Measurements from ENCODE around the gene WTIP. TPM values are rescaled to one million over a fixed set of nuclear protein-coding genes. Genes with fewer than 3 reads are reported as not detected.

WTIP gene
- total RNA-seq (22.3 TPM), polyA plus RNA-seq (ENCODE audit: insufficient read depth, low read depth, low replicate concordance) (15.5 TPM)
- long read RNA-seq, donor 1, full-length matches to known transcripts = 10 of 10 reads
- long read RNA-seq, donor 1, partial matches to known transcripts = 0 of 10 reads
- long read RNA-seq, donor 1, other reads (novel, unspliced or antisense) = 0 of 10 reads
- long read RNA-seq, donor 2, full-length matches to known transcripts = 11 of 17 reads
- long read RNA-seq, donor 2, partial matches to known transcripts = 6 of 17 reads
- long read RNA-seq, donor 2, other reads (novel, unspliced or antisense) = 0 of 17 reads
- long read RNA-seq, donor 3, full-length matches to known transcripts = 7 of 44 reads
- long read RNA-seq, donor 3, partial matches to known transcripts = 37 of 44 reads
- long read RNA-seq, donor 3, other reads (novel, unspliced or antisense) = 0 of 44 reads
- long read RNA-seq, donor 4, full-length matches to known transcripts = 10 of 10 reads
- long read RNA-seq, donor 4, partial matches to known transcripts = 0 of 10 reads
- long read RNA-seq, donor 4, other reads (novel, unspliced or antisense) = 0 of 10 reads
- long read RNA-seq, donor 5 = 0 reads
- long read RNA-seq, donor 6, full-length matches to known transcripts = 9 of 25 reads
- long read RNA-seq, donor 6, partial matches to known transcripts = 16 of 25 reads
- long read RNA-seq, donor 6, other reads (novel, unspliced or antisense) = 0 of 25 reads
- long read RNA-seq, donor 7, full-length matches to known transcripts = 19 of 38 reads
- long read RNA-seq, donor 7, partial matches to known transcripts = 1 of 38 reads
- long read RNA-seq, donor 7, other reads (novel, unspliced or antisense) = 18 of 38 reads
- long read RNA-seq, donor 8, full-length matches to known transcripts = 9 of 9 reads
- long read RNA-seq, donor 8, partial matches to known transcripts = 0 of 9 reads
- long read RNA-seq, donor 8, other reads (novel, unspliced or antisense) = 0 of 9 reads
- long read RNA-seq, donor 9, full-length matches to known transcripts = 4 of 4 reads
- long read RNA-seq, donor 9, partial matches to known transcripts = 0 of 4 reads
- long read RNA-seq, donor 9, other reads (novel, unspliced or antisense) = 0 of 4 reads
- long read RNA-seq, donor 10, full-length matches to known transcripts = 10 of 10 reads
- long read RNA-seq, donor 10, partial matches to known transcripts = 0 of 10 reads
- long read RNA-seq, donor 10, other reads (novel, unspliced or antisense) = 0 of 10 reads

- DNase-seq = peak; percentile 91 to 97 (median 93)
- TF ChIP-seq CTCF (IDR thresholded peaks at IDR 0.05; ENCODE audit: borderline replicate concordance, extremely low read depth, insufficient read depth) = no peak
- Histone ChIP-seq H3K4me1 (ENCODE audit: control insufficient read depth in 2 of 3, insufficient read depth in 2 of 3, low read depth in 1 of 3, low read length in 3 of 3) (peaks cover 0 to 11% (median 4%) of the 10 kb centered on the region in 3 donors), H3K36me3 (ENCODE audit: control insufficient read depth in 2 of 3, insufficient read depth in 3 of 3, low read length in 3 of 3) (no peaks in the 10 kb centered on the region), H3K4me3 (ENCODE audit: low read length in 3 of 3) (peak within 1 kb of the TSS; percentile 61 to 65 (median 64)), H3K9me3 (ENCODE audit: control insufficient read depth in 2 of 3, insufficient read depth in 1 of 3, low read length in 3 of 3) (no peaks in the 10 kb centered on the region), H3K27ac (ENCODE audit: low read depth in 2 of 2, low read length in 2 of 2) (peak within 1 kb of the TSS; percentile 70 to 76), H3K9ac (ENCODE audit: low read length in 3 of 3) (peak within 1 kb of the TSS; percentile 24 to 61 (median 39)), H3K27me3 (ENCODE audit: control insufficient read depth, insufficient read depth, low read length) (no peaks in the 10 kb centered on the region)
- intact Hi-C loops (cut with DNase I) = no loop called here
- FAIRE-seq = no peak
These were observed at the start of gene WTIP for GRCh38 chr19:34480971-34481841. TSS of gene WTIP (plus strand) at chr19:34481758. CDS start at chr19:34481975, 217 bp downstream.

- peaks cover 4 to 8% (median 4%) of the 10 kb centered on the region in 3 donors for H3K36me3 ChIP-seq (ENCODE audit: control insufficient read depth in 2 of 3, insufficient read depth in 3 of 3, low read length in 3 of 3)
- H3K9ac ChIP-seq (ENCODE audit: low read length in 3 of 3) = no peak overlapping the region
- no peaks in the 10 kb centered on the region for H3K27me3 ChIP-seq (ENCODE audit: control insufficient read depth, insufficient read depth, low read length)
- H3K4me1 ChIP-seq (ENCODE audit: control insufficient read depth in 2 of 3, insufficient read depth in 2 of 3, low read depth in 1 of 3, low read length in 3 of 3) = peaks cover 0 to 4% (median 2%) of the 10 kb centered on the region in 3 donors
- FAIRE-seq = no peak
- TF ChIP-seq CTCF (IDR thresholded peaks at IDR 0.05; ENCODE audit: borderline replicate concordance, extremely low read depth, insufficient read depth) = no peak
- no peak overlapping the region for H3K27ac ChIP-seq (ENCODE audit: low read depth in 2 of 2, low read length in 2 of 2)
- no peak for DNase-seq
- intact Hi-C loops (cut with DNase I) = no loop called here
- no peak overlapping the region for H3K4me3 ChIP-seq (ENCODE audit: low read length in 3 of 3)
- no peaks in the 10 kb centered on the region for H3K9me3 ChIP-seq (ENCODE audit: control insufficient read depth in 2 of 3, insufficient read depth in 1 of 3, low read length in 3 of 3)
These were observed 48.8 kb upstream of the WTIP start for GRCh38 chr19:34432797-34433196.

GRCh38 chr19:34436716-34437115 lies 44.8 kb upstream of the WTIP start:
- Histone ChIP-seq H3K27me3 (ENCODE audit: control insufficient read depth, insufficient read depth, low read length) (no peaks in the 10 kb centered on the region), H3K4me3 (ENCODE audit: low read length in 3 of 3) (no peak overlapping the region), H3K36me3 (ENCODE audit: control insufficient read depth in 2 of 3, insufficient read depth in 3 of 3, low read length in 3 of 3) (peaks cover 7 to 25% (median 9%) of the 10 kb centered on the region in 3 donors), H3K9ac (ENCODE audit: low read length in 3 of 3) (no peak overlapping the region), H3K9me3 (ENCODE audit: control insufficient read depth in 2 of 3, insufficient read depth in 1 of 3, low read length in 3 of 3) (no peaks in the 10 kb centered on the region), H3K4me1 (ENCODE audit: control insufficient read depth in 2 of 3, insufficient read depth in 2 of 3, low read depth in 1 of 3, low read length in 3 of 3) (no peaks in the 10 kb centered on the region), H3K27ac (ENCODE audit: low read depth in 2 of 2, low read length in 2 of 2) (no peak overlapping the region)
- FAIRE-seq (no peak), DNase-seq (peak in 1 of 5 donors; percentile 33)
- no peak for TF ChIP-seq CTCF (IDR thresholded peaks at IDR 0.05; ENCODE audit: borderline replicate concordance, extremely low read depth, insufficient read depth)
- intact Hi-C loops (cut with DNase I) = no loop called here

Measured in kidney (tissue), 22 donors.